HUES6 (cell line): Measurements from ENCODE around the gene ASGR2.

Experiments used
- H3K27ac ChIP-seq: 2 replicates; pipeline ENCODE4 v1.7.0; 2013; ENCODE audit warnings: low read depth, mild to moderate bottlenecking, low read length, inconsistent platforms
- H3K27me3 ChIP-seq: 2 replicates; pipeline ENCODE4 v1.6.1; 2013; ENCODE audit warnings: low read length; ENCODE audit not compliant: control insufficient read depth, insufficient read depth
- H3K36me3 ChIP-seq: 2 replicates; pipeline ENCODE4 v1.6.1; 2013; ENCODE audit warnings: low read length; ENCODE audit not compliant: control insufficient read depth, insufficient read depth
- H3K4me1 ChIP-seq: 2 replicates; pipeline ENCODE4 v1.6.1; 2013; ENCODE audit warnings: low read length; ENCODE audit not compliant: control insufficient read depth, insufficient read depth
- H3K4me3 ChIP-seq: 2 replicates; pipeline ENCODE4 v1.5.1; 2013; ENCODE audit warnings: low read depth, low read length
- H3K9ac ChIP-seq: one replicate; pipeline ENCODE4 v1.6.1; 2013; ENCODE audit warnings: mild to moderate bottlenecking, low read length
- H3K9me3 ChIP-seq: 2 replicates; pipeline ENCODE4 v1.6.1; 2013; ENCODE audit warnings: low read depth, low read length; ENCODE audit not compliant: control insufficient read depth, insufficient read depth

Gene ASGR2

GRCh38 chr17:7081341-7082062 lies 33.1 kb downstream of the ASGR2 start:
- H3K27me3 ChIP-seq = no peaks in the 10 kb centered on the region; the same call in 1 of the 2 replicates
- H3K4me1 ChIP-seq = no peaks in the 10 kb centered on the region
- no peak overlapping the region for H3K27ac ChIP-seq
- H3K36me3 ChIP-seq = no peaks in the 10 kb centered on the region
- H3K4me3 ChIP-seq = no peak overlapping the region
- no peak overlapping the region for H3K9ac ChIP-seq
- no peaks in the 10 kb centered on the region for H3K9me3 ChIP-seq

GRCh38 chr17:7080456-7081041 lies 34.1 kb downstream of the ASGR2 start:
- no peak overlapping the region for H3K4me3 ChIP-seq
- no peaks in the 10 kb centered on the region for H3K36me3 ChIP-seq
- no peak overlapping the region for H3K9ac ChIP-seq
- H3K27ac ChIP-seq = no peak overlapping the region
- H3K9me3 ChIP-seq = no peaks in the 10 kb centered on the region
- no peaks in the 10 kb centered on the region for H3K4me1 ChIP-seq
- H3K27me3 ChIP-seq = no peaks in the 10 kb centered on the region; the same call in 1 of the 2 replicates

- H3K27me3 ChIP-seq = no peaks in the 10 kb centered on the region; the same call in 1 of the 2 replicates
- no peak within 1 kb of the TSS for H3K4me3 ChIP-seq
- no peak within 1 kb of the TSS for H3K27ac ChIP-seq
- no peaks in the 10 kb centered on the region for H3K36me3 ChIP-seq
- H3K9me3 ChIP-seq = no peaks in the 10 kb centered on the region
- no peak within 1 kb of the TSS for H3K9ac ChIP-seq
- H3K4me1 ChIP-seq = no peaks in the 10 kb centered on the region
Observed at GRCh38 chr17:7079581-7080455, 34.8 kb downstream of the ASGR2 start, which contains the start of gene CLEC10A. Gene CLEC10A (minus strand): TSS chr17:7080251. CDS start chr17:7078812, 1,439 bp downstream.

- H3K36me3 ChIP-seq = no peaks in the 10 kb centered on the region
- H3K27ac ChIP-seq = no peak overlapping the region
- no peak overlapping the region for H3K9ac ChIP-seq
- H3K9me3 ChIP-seq = no peaks in the 10 kb centered on the region
- H3K27me3 ChIP-seq = no peaks in the 10 kb centered on the region; the same call in 1 of the 2 replicates
- no peaks in the 10 kb centered on the region for H3K4me1 ChIP-seq
- H3K4me3 ChIP-seq = no peak overlapping the region
Observed at GRCh38 chr17:7078711-7079110, 35.9 kb downstream of the ASGR2 start.

GRCh38 chr17:7077911-7078546 lies 36.6 kb downstream of the ASGR2 start:
- Histone ChIP-seq H3K9me3 (no peaks in the 10 kb centered on the region), H3K9ac (no peak overlapping the region), H3K27me3 (no peaks in the 10 kb centered on the region; the same call in 1 of the 2 replicates), H3K36me3 (no peaks in the 10 kb centered on the region), H3K27ac (no peak overlapping the region), H3K4me3 (no peak overlapping the region), H3K4me1 (no peaks in the 10 kb centered on the region)

GRCh38 chr17:7074931-7075330 lies 39.7 kb downstream of the ASGR2 start:
- Histone ChIP-seq H3K9ac (no peak overlapping the region), H3K27ac (no peak overlapping the region), H3K27me3 (peaks cover 5% of the 10 kb centered on the region; the same call in 1 of the 2 replicates), H3K4me3 (no peak overlapping the region), H3K9me3 (no peaks in the 10 kb centered on the region), H3K36me3 (no peaks in the 10 kb centered on the region), H3K4me1 (no peaks in the 10 kb centered on the region)

- Histone ChIP-seq H3K9me3 (peaks cover 16% of the 10 kb centered on the region; the same call in 1 of the 2 replicates), H3K27ac (no peak overlapping the region), H3K27me3 (peaks cover 5% of the 10 kb centered on the region; the same call in 1 of the 2 replicates), H3K4me1 (no peaks in the 10 kb centered on the region), H3K4me3 (no peak overlapping the region), H3K9ac (no peak overlapping the region), H3K36me3 (no peaks in the 10 kb centered on the region)
Observed at GRCh38 chr17:7072406-7072805, 42.2 kb downstream of the ASGR2 start.

- peaks cover 25% of the 10 kb centered on the region; the same call in 1 of the 2 replicates for H3K9me3 ChIP-seq
- H3K36me3 ChIP-seq = no peaks in the 10 kb centered on the region
- H3K27me3 ChIP-seq = peaks cover 5% of the 10 kb centered on the region; the same call in 1 of the 2 replicates
- H3K4me3 ChIP-seq = no peak overlapping the region
- H3K9ac ChIP-seq = no peak overlapping the region
- no peak overlapping the region for H3K27ac ChIP-seq
- no peaks in the 10 kb centered on the region for H3K4me1 ChIP-seq
Observed at GRCh38 chr17:7070712-7071111, 43.9 kb downstream of the ASGR2 start.

GRCh38 chr17:7068268-7068667 lies 46.4 kb downstream of the ASGR2 start:
- H3K9ac ChIP-seq = no peak overlapping the region
- H3K27ac ChIP-seq = no peak overlapping the region
- H3K4me1 ChIP-seq = no peaks in the 10 kb centered on the region
- H3K4me3 ChIP-seq = no peak overlapping the region
- H3K36me3 ChIP-seq = no peaks in the 10 kb centered on the region
- H3K27me3 ChIP-seq = peaks cover 5% of the 10 kb centered on the region; the same call in 1 of the 2 replicates
- peaks cover 25% of the 10 kb centered on the region; the same call in 1 of the 2 replicates for H3K9me3 ChIP-seq

GRCh38 chr17:7067198-7067597 lies 47.4 kb downstream of the ASGR2 start:
- H3K9me3 ChIP-seq = peaks cover 25% of the 10 kb centered on the region; the same call in 1 of the 2 replicates
- H3K4me1 ChIP-seq = no peaks in the 10 kb centered on the region
- H3K4me3 ChIP-seq = no peak overlapping the region
- peaks cover 4% of the 10 kb centered on the region; the same call in 1 of the 2 replicates for H3K27me3 ChIP-seq
- H3K9ac ChIP-seq = no peak overlapping the region
- H3K27ac ChIP-seq = no peak overlapping the region
- no peaks in the 10 kb centered on the region for H3K36me3 ChIP-seq
